RCC 7860 (cell line): Measurements from ENCODE around the gene TDRD10.
"Not testable (repeated sequence)": the region's sequence is repeated elsewhere in the genome, so short reads cannot be mapped to it uniquely, and the experiment has no call there.

Experiments
- DNase-seq: peaks from one replicate; pipeline ENCODE4 v3.0.0-alpha.2; 2015; ENCODE audit warnings: low spot score
- FAIRE-seq: peaks from 2 replicates; lab custom pipeline; 2012; peaks lifted over from hg19 to GRCh38; lab: Jason Lieb, UNC

TDRD10 gene

DNA sequence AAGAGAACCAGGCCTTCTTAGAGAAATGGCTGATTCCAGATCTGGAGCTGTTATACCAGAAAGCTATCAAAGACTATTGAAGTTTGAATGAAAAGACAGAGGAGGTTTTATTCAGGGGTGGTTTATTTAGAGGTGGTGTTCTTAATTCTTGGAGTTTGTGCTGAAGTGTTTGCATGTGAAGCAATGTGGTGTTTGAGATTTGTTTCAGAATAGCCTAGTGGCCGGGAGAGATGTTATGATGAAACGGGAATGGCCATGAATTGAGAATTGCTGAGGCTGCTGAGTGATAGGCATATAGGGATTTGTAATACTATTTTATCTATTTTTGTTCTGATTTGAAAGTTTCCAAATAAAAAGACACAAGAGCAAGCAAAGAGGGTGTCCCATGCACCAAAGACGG, 10.7 kb downstream of the TDRD10 start:
- DNase-seq (no peak), FAIRE-seq (no peak)

DNA sequence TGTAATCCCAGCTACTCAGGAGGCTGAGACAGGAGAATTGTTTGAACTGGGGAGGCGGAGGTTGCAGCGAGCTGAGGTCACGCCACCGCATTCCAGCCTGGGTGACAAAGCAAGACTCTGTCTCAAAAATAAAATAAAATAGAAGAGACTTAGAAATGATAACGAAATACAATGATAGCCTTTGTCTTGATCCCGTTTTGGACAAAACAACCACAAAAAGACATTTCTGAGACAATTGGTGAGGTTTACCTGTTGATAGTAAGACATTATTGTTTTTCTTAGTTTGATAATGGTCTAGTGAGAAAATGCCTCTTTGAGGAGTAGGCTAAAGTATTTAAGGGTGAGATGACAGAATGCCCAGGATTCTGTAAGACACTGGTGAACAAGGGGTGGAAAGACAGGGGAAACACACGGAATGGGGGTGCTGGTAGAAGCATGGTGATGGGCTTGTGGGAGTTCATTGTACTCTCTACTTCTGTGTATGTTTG, 12.1 kb downstream of the TDRD10 start:
- FAIRE-seq (no peak), DNase-seq (no peak)

DNA sequence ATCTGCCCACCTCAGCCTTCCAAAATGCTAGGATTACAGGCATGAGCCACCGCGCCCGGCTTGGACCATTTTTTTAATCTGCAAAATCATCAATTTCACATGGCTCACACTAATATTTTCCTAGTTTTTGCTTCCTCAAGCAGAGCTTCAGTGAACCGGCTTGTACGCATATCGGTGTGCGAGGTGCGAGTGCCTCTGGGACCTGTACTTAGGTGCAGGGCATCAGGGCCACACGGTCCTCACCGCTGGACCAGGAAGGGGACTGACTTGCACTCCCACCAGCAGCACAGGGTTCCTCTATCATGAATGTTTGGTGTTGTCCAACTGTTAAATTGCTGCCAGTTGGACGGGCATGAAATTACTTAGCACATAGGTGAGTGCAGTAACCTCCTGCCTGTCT, 15.6 kb downstream of the TDRD10 start:
- FAIRE-seq (no peak), DNase-seq (no peak)

DNA sequence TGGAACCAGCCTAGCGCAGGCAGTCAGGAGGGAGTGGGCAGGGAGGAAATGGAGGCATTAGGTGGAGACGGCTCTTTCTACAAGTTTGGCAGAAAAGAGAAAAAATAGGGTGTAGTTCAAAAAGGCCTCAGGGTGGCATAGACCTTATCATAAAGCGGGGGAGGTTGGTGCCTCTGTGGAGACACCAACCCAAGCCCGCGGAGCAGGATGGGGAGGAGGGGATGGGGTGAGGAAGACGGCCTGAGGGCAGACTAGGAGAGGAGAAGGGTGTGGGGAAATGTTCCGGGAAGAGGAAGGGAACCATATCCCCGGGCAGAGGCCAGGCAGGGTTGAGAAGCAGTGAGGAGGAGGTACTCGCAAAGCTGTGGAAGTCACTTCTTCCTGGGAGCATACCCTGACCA, 17.6 kb downstream of the TDRD10 start:
- FAIRE-seq (no peak), DNase-seq (no peak)

DNA sequence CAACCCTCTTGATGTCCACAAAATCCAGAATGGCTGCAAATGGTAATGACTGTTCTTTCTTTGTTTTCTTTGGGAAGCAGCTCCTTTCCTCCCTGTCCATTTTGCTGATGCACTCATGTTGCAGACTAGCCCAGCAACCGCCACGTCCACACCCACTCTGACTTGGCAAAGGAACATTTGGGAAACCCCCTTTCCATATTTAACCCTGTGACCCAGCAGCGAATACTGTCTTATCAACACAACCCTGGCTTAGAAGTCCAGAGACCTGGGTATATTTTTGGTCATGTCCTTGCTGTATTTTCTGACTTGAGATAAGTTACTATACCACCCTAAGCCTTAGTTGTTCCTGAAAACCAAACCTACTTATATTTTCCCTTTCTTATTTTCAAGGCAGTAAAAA, 18.3 kb downstream of the TDRD10 start:
- no peak for FAIRE-seq
- DNase-seq: no peak

DNA sequence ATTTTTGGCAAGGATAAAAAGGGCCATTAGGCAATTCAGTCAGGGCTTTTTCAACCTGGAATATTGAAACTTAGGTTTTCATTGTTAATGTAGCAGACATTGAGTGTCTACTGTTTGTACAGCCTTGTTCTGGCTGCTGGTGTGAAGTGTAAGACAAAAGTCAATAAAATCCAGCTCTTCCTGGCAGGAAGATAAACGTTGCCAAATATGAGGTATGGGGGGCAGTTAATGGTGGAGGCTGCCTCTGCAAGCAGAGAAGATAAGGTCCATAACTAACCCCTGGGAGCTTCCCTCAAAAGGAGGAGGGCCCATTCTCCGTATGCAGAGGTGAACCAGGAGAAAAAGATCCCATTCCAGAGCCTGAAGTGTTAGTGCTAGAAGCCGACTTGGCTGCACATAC, 19.7 kb downstream of the TDRD10 start:
- DNase-seq (no peak), FAIRE-seq (no peak)

DNA sequence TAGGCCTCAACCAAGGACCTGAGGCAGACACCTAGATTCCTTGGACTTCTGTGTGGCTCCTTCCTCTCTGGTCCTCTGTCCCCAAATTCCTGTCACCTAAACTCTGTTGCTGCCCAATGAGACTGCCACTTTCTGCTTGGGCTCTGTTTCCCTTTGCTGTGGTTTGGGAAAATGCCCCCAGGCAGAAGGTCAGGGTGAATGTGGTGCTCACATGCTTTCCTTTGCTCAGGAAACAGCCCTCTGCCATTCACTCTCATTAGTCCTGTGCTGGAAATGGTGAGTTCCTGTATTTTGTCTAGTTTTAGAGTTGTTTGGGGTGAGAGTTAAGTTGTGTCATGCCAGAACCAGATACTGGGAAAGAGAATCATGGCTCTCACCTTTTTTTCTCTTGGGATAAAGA, 22.9 kb downstream of the TDRD10 start:
- DNase-seq (no peak), FAIRE-seq (no peak)

DNA sequence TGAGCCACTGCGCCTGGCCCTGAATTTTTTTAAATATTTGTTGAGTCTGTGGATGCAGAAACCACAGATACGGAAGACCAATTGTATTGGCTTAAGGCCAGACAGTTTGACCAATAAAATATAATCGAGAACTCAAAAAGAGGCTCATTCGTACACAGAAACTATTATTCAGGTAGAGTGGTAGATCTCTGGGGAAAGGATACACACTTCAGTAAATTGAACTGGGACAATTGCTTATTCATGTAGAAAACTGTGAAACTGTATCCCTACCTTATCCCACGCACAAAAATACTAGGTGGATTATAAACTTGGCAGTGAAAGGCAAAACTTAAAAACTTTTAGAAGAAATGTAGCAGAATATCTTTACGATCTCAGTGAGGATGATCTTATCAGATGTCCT, 25.2 kb downstream of the TDRD10 start:
- FAIRE-seq (no peak), DNase-seq (no peak)

DNA sequence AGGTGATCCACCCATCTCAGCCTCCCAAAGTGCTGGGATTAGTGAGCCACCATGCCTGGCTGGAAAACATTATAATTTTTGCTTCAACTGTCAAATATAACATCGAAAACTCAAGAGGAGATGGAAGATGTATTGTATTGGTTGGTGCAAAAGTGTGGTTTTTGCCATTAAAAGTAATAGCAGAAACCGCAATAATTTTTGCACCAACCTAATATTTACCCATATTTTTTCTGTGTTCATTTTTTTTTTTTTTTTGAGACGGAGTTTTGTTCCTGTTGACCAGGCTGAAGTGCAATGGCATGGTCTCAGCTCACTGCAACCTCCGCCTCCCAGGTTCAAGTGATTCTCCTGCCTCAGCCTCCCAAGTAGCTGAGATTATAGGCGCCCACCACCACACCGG, 27.3 kb downstream of the TDRD10 start:
- no peak for FAIRE-seq

DNA sequence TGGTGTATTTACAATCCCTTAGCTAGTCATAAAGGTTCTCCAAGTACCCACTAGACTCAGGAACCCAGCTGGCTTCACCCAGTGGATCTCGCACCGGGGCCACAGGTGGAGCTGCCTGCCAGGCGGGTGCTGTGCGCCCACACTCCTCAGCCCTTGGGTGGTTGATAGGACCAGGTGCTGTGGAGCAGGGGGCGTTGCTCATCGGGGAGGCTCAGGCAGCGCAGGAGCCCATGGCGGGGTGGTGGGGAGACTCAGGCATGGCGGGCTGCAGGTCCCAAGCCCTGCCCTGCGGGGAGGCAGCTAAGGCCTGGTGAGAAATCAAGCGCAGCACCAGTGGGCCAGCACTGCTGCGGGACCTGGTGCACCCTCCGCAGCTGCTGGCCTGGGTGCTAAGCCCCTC, 29.9 kb downstream of the TDRD10 start:
- FAIRE-seq, DNase-seq: not testable (repeated sequence)

More for the DNA sequence above, 27.3 kb downstream of the TDRD10 start:
- DNase-seq: no peak

DNA sequence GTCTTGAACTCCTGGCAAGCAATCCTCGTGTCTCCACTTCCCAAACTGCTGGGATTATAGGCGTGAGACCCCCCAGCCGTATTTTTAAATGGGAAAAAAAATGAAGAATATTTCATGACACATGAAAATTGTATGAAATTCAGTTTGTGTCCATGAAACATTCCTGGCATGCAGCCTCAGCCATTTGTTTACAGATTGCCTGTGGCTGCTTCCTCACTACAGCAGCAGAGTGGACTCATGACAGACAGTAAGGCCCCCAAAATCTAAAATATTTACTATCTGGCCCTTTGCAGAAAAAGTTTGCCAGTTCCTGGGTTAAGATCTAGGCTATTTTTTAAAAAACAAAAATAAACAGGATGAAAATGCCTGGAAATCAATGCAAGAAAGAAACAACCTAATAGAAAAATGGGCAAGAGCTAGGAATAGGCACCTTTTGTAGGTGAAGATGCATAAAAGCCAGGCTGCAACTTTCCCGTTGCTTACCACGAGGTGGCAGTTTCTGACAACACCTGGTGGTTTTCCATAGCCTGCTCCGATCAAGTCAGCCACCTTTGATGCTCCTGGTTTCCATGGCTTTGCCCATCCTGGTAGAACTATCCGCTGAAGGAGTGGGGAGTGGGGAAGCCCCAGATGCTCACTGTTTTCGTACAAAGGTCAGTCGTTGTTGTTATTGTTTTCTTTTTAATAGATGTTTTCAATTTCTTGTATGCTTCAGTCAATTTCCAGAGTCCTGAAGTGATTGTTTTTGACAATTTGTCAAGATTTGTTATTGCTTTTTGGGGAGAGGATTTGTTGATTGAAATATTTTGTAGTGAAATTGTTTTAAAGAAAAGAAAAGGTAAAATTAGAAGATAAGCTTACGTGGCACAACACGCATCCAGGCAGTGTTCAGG, 32.2 kb downstream of the TDRD10 start:
- no peak for FAIRE-seq
- peak; percentile 15 for DNase-seq

DNA sequence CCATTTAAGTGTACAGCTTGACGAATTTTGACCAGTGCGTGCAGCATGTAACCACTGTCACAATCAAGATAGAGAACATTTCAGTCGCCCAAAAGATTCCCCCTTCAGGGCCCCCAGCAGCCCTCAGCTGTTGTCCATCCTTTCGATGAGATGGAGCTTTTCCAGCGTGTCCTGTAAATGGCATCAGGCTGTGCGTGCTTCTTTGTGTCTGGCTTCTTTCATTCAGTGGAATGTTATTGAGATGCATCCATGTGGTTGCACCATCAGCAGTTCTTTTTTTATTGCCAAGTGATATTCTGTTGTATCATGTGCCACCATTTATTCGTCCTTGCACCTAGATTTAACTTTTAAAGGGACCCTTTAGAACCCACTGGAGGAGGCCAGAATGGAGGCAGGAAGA, 34.6 kb downstream of the TDRD10 start:
- FAIRE-seq (no peak), DNase-seq (no peak)

DNA sequence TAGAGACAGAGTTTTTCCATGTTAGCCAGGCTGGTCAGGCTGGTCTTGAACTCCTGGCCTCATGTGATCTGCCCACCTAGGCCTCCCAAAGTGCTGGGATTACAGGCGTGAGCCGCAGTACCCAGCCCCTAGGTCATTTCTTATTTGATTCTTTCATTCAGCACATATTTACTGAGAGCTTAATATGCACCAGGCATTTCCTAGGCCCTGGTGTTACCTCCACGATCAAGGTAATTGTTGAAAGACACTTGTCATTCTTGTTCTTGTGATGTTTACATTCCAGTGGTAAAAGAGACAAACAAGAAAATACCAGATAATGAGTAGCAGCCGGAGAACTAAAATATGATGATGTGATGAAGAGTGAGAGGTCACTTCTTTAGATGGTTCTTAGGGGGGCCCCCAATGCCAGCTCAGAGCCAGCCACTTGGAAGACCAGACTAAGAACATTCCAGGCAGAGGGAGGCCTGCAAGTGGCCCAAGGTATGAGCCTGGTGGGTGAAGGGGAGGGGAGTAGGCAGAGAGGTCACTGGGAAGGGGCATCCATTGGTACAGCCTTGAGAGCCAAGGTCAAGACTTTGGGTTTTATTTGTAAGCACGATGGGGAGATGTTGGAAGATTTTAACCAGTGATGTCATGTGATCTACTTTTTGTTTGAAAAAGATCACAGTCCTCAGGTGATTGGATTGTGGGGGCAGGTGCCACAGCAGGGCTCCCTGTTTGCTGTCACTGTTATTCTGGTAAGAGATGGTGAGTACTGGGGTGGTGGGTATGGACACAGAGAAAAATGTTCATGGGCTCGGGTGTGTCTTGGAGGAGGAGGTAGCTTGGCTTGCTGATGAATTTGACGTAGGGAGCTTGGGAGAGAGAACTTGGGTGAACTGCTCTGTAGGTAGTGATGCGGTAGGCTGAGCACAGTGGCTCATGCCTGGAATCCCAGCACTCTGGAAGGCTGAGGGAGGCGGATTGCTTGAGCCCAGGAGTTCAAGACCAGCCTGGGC, 37.8 kb downstream of the TDRD10 start:
- no peak for FAIRE-seq
- DNase-seq: no peak

DNA sequence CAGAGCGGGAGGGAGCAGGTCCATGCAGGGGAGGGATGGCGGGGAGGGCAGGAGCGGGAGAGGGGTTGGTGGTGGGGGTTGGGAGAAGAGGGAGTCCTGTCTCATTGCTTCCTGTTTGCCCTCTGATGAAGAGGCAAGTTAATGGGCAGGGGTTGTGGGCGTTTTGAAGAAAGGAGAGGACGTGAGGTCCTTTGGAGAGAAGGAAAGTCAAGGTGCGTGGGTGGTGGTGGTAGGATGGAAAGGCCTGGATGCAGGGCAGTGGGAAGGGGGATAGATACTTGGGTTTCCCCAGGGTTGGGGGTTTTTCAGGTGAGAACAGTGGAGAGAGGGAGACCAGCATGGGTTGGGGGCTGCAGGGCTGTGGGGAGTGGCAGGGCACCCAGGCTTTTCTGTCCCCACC, 39.2 kb downstream of the TDRD10 start:
- DNase-seq: no peak
- FAIRE-seq: no peak

DNA sequence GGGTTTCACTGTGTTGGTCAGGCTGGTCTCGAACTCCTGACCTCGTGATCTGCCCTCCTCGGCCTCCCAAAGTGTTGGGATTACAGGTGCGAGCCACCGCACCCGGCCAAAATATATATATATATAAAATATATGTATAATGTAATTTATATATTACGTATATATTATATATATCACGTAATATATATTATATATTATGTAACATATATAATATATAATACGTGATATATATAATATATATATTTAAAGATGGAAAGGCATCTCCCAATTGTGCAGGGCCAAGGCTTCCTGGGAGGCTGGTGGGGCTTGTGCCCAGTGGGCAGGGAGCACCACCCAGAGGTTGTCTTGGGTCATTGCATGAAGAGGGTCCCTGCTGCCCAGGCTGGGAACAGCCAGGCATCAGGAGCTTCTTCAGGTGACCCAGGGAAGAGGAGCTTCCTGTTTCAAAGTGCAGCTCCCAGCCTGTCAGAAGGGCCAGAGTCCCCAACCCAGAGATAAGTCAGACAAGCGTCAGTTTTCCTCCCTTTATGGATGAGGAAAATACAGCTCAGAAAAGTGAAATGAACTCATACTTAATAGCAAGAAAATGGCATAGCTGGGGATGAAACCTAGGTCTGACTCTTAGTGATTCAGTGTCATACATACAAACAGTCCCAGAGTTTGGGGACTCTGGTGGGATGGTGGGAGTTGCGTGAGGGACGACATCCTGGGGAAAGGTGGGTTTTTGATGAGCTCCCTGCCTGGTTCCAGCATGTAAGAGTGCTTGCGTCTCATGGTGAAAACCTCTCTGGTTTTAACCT, 44.4 kb downstream of the TDRD10 start:
- peak; percentile 72 for FAIRE-seq
- peak; percentile 43 for DNase-seq

DNA sequence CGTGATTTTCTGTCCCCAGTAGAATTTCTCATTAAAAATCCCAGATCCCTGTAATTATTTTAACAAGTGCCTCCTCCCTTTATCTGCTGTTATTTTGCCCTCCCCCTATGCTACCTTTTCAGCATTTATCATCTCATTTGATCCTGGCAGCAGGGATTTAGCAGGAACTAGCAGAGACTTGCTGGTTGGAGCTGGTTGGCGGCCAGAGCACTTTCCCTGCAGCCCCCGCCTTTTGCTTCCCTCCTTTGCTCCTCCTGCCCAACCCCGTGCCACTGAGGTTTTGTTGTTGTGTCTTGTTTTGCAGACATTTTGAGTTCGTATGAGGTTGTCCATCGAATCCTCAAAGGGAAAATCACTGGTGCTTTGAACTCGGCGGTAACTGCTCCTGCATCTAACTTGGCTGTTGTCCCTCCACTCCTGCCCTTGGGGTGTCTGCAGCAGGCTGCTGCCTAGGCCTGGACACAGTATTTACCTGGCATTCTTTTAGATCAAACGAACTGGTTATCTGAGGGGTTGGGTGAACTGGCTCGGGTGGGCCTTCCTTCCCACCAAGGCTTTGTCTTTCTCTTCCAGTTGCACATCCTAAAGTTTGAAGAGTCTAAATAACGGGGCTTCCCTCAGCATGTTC, 45.2 kb downstream of the TDRD10 start:
- DNase-seq: no peak
- no peak for FAIRE-seq

DNA sequence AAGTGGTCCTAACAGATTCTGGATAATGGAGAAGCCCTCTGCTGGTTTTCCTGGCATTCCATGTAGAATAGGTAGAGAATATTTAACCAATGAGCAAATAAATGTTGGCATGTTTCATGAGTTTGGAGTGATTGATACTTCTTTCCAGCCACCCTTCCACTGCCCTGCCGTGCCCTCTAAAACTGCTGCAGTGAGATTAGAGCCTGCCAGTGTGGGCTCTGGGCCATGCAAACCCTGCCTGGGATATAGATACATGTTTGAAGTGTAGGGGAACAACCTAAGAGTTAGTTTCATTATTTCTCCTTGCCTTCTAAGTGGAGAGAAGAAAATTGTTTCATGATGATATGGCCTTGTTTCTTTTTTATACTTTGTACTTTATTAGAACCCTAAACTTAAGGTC, 46.0 kb downstream of the TDRD10 start:
- no peak for FAIRE-seq
- no peak for DNase-seq

DNA sequence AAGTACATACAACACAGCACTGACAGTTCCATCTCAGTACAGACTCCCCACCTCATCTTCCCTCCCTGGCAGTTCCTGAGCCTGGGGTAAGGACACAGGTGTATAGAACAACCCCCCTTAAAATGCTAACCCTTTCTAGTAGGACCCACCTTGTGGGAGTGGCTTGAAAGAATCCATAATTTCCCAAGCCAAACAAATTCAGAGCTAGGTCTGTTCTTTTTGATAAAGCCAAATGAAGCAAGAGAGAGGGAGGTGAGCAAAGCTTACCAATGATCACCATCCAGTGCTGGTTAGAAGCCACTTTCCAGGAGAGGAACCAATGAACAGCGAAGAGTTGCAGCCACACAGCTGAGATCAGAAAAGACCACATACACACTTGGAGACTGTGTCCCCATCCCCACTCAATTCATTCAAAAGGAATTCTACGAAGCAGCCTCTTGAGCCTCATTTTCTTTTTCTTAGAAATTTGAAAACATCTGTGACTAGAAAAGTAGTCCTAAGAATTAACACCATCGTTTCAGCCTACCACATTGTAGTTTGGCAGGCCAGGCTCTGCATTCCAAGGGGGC, 47.3 kb downstream of the TDRD10 start:
- DNase-seq (no peak), FAIRE-seq (no peak)

DNA sequence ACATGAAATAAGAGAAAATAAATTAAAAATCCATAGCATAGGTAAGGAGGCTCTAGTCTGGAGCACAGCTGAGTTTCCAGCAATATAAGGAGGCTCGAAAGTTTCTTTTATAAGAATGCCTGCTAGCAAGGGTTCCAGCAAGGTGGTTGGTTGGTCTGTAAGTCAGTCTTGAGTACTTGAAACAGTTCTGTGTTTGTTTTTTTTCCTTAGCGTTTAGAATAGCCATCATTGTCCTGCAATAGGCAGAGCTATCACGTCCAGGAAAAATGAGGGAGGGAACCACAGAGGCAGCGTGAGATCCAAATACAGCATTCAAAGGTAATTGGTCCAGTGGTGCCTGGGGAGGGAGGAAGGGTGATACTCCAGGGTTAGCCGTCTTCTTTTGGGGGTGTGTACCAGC, 48.1 kb downstream of the TDRD10 start:
- no peak for FAIRE-seq
- DNase-seq: no peak

DNA sequence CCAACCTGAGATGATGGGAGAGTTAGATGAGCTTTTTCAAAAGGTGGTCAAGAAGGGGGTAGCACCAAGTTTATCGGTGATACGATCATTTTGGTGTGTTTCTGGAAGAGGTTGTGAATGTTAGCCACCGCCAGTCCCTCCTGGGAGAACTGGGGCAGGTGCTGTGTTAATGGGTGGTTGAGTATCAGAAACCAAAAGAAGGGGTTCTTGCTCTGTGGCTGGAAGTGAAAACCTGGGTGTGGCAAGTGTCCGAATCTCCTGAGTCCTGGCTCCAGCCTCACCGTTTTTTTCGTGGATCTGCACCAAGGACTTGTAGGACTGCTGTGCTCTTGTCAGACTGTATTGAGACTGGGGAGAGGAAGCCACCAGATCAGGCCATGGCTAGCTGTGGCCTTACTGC, 48.6 kb downstream of the TDRD10 start:
- no peak for FAIRE-seq
- no peak for DNase-seq
